ENCODE results near the gene DCLK2. TPM values are rescaled to one million over a fixed set of nuclear protein-coding genes. Genes with fewer than 3 reads are reported as not detected.
A peak's percentile ranks its signal among the peaks of the same experiment; 100 is the strongest.

Gene DCLK2
- polyA plus RNA-seq, 1 of the 3 experiments (the other 2 are of a cell fraction) = 10.1 TPM

DNA sequence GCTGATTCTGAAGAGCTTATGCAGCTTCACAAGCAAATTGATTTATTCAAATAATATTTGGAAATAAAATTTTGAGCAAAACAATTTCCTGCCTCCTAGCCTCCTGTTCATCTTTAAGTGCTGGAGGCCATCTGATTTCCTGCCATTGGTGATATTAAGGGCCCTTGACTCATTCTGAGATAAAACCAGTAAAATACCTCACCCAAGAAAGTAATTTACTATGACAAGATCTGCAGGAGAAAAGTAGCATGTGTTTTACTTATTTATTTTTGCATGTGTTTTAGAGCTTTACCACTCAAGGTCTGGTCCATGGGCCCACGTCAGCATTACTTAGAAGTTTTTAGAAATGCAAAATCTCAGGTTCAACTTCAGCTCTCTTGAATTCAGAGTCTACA lies 67.7 kb downstream of the DCLK2 start (continued):
- TF ChIP-seq, protein P1, sequence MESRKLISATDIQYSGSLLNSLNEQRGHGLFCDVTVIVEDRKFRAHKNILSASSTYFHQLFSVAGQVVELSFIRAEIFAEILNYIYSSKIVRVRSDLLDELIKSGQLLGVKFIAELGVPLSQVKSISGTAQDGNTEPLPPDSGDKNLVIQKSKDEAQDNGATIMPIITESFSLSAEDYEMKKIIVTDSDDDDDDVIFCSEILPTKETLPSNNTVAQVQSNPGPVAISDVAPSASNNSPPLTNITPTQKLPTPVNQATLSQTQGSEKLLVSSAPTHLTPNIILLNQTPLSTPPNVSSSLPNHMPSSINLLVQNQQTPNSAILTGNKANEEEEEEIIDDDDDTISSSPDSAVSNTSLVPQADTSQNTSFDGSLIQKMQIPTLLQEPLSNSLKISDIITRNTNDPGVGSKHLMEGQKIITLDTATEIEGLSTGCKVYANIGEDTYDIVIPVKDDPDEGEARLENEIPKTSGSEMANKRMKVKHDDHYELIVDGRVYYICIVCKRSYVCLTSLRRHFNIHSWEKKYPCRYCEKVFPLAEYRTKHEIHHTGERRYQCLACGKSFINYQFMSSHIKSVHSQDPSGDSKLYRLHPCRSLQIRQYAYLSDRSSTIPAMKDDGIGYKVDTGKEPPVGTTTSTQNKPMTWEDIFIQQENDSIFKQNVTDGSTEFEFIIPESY (IDR thresholded peaks at IDR 0.05; ENCODE audit: borderline replicate concordance, low read depth) = 0 out of 2 replicates have a peak, but pooled peaks have one; percentile 62
- TF ChIP-seq RAD21 (IDR thresholded peaks at IDR 0.05; ENCODE audit: low read length) (no peak), FOXJ3 (CRISPR knock-in tag; IDR thresholded peaks at IDR 0.05) (no peak), EP300 (IDR thresholded peaks at IDR 0.05; ENCODE audit: borderline replicate concordance in 1 of 2, low read depth in 1 of 2, low read length in 1 of 2) (peak; percentile 23 to 83; a peak in 3 of 4 replicates), GATA2 (CRISPR knock-in tag; IDR thresholded peaks at IDR 0.05) (no peak), RCOR1 (IDR thresholded peaks at IDR 0.05; ENCODE audit: low read length) (no peak), NRF1 (IDR thresholded peaks at IDR 0.05; ENCODE audit: low read depth, low read length) (no peak), FOSL2 (IDR thresholded peaks at IDR 0.05; ENCODE audit: borderline replicate concordance, low read depth) (peak; percentile 61; the same call in 1 of the 2 replicates), NFIC (IDR thresholded peaks at IDR 0.05; ENCODE audit: borderline replicate concordance) (peak; percentile 68; the same call in 1 of the 2 replicates), TCF12 (IDR thresholded peaks at IDR 0.05) (peak; percentile 91)

DNA sequence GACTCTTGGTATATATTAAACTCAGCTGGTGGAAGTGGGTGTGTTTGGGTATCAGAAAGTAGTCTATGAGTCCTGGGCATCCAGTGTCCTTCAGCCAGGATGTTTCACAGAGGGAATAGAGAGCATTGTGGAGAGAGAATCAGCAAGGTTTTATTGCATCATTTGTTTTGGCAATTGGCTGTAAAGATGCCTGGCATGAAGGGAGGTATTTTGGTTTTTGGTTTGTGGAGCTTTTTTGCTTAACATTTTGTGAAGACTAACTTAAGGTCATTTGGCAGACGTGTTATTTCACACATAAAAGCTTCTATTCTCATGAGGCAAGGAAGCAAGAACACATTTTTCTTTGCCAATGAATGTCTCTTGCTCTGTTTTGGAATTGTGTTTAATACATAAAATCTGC lies 71.1 kb downstream of the DCLK2 start:
- H3K27ac ChIP-seq (ENCODE audit: low read depth in 2 of 2, low read length in 1 of 2) = peak overlapping the region in 1 of 2 experiments; percentile 0; a peak in 1 of 4 replicates
- H3K79me2 ChIP-seq (ENCODE audit: insufficient read depth) = peaks cover 85% of the 10 kb centered on the region
- peaks cover 10 to 28% of the 10 kb centered on the region in 2 experiments for H3K4me1 ChIP-seq (ENCODE audit: control insufficient read depth in 1 of 2, insufficient read depth in 2 of 2, low read depth in 1 of 2, low read length in 1 of 2)
- peaks cover 0 to under 1% of the 10 kb centered on the region in 2 experiments for H3K36me3 ChIP-seq (replicated peaks in 1 of 2; ENCODE audit: control insufficient read depth in 1 of 2, insufficient read depth in 2 of 2, low read length in 1 of 2)
- CTCF ChIA-PET = interaction anchor here (1.2 kb wide), 1 partner anchor 69 kb away, joined by 3 read pairs; no protein-coding TSS in a partner anchor
- 71% methylated on average over 1 of the region's 1 CpG for whole genome bisulfite sequencing (ENCODE audit: low lambda C conversion rate)
- no peaks in the 10 kb centered on the region for H3K9me3 ChIP-seq
- no peak for DNase-seq
- no peaks in the 10 kb centered on the region for H3K9me2 ChIP-seq
- H3K27me3 ChIP-seq (ENCODE audit: insufficient read depth) = no peaks in the 10 kb centered on the region
- H3K4me3 ChIP-seq (ENCODE audit: low read depth in 2 of 2, low read length in 1 of 2) = no peak overlapping the region
- H3K9ac ChIP-seq = no peak overlapping the region
- POLR2A ChIA-PET = no interaction called here
- H2AFZ ChIP-seq (ENCODE audit: low read depth) = no peak overlapping the region
- H3K4me2 ChIP-seq = no peak overlapping the region
- no peaks in the 10 kb centered on the region for H4K20me1 ChIP-seq (ENCODE audit: insufficient read depth)
- peaks cover 22% of the 10 kb centered on the region for H3F3A ChIP-seq (replicated peaks; ENCODE audit: insufficient read depth)
- TF ChIP-seq, protein P2, sequence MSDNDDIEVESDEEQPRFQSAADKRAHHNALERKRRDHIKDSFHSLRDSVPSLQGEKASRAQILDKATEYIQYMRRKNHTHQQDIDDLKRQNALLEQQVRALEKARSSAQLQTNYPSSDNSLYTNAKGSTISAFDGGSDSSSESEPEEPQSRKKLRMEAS (IDR thresholded peaks at IDR 0.05; ENCODE audit: low read depth) = no peak
- TF ChIP-seq YY1 (IDR thresholded peaks at IDR 0.05; ENCODE audit: low read depth) (no peak), MEF2A (IDR thresholded peaks at IDR 0.05; ENCODE audit: borderline replicate concordance, low read depth) (no peak), RFX5 (IDR thresholded peaks at IDR 0.05; ENCODE audit: low read length) (no peak), EZH2phosphoT487 (IDR thresholded peaks at IDR 0.05; ENCODE audit: borderline replicate concordance, low read depth) (no peak), TEAD4 (IDR thresholded peaks at IDR 0.05; ENCODE audit: borderline replicate concordance, insufficient read depth) (no peak), EP300 (IDR thresholded peaks at IDR 0.05; ENCODE audit: borderline replicate concordance in 1 of 2, low read depth in 1 of 2, low read length in 1 of 2) (no peak), ELF1 (IDR thresholded peaks at IDR 0.05) (no peak), GATA2 (CRISPR knock-in tag; IDR thresholded peaks at IDR 0.05) (no peak), TAF1 (IDR thresholded peaks at IDR 0.05; ENCODE audit: borderline replicate concordance, low read depth, low read length) (no peak), POLR2AphosphoS5 (IDR thresholded peaks at IDR 0.05; ENCODE audit: low read depth, low read length) (no peak), TCF12 (IDR thresholded peaks at IDR 0.05) (no peak), FOXJ3 (CRISPR knock-in tag; IDR thresholded peaks at IDR 0.05) (no peak)
- TF ChIP-seq, protein P1 (IDR thresholded peaks at IDR 0.05; ENCODE audit: borderline replicate concordance, low read depth) = no peak
- TF ChIP-seq, protein P3, sequence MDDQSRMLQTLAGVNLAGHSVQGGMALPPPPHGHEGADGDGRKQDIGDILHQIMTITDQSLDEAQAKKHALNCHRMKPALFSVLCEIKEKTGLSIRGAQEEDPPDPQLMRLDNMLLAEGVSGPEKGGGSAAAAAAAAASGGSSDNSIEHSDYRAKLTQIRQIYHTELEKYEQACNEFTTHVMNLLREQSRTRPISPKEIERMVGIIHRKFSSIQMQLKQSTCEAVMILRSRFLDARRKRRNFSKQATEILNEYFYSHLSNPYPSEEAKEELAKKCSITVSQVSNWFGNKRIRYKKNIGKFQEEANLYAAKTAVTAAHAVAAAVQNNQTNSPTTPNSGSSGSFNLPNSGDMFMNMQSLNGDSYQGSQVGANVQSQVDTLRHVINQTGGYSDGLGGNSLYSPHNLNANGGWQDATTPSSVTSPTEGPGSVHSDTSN (IDR thresholded peaks at IDR 0.05) = no peak
- TF ChIP-seq, protein P4, sequence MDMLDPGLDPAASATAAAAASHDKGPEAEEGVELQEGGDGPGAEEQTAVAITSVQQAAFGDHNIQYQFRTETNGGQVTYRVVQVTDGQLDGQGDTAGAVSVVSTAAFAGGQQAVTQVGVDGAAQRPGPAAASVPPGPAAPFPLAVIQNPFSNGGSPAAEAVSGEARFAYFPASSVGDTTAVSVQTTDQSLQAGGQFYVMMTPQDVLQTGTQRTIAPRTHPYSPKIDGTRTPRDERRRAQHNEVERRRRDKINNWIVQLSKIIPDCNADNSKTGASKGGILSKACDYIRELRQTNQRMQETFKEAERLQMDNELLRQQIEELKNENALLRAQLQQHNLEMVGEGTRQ (IDR thresholded peaks at IDR 0.05; ENCODE audit: borderline replicate concordance, low read depth, low read length) = no peak
- TF ChIP-seq, protein P5, sequence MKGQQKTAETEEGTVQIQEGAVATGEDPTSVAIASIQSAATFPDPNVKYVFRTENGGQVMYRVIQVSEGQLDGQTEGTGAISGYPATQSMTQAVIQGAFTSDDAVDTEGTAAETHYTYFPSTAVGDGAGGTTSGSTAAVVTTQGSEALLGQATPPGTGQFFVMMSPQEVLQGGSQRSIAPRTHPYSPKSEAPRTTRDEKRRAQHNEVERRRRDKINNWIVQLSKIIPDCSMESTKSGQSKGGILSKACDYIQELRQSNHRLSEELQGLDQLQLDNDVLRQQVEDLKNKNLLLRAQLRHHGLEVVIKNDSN (IDR thresholded peaks at IDR 0.05; ENCODE audit: borderline replicate concordance, low read depth) = no peak
- TF ChIP-seq, protein P6, sequence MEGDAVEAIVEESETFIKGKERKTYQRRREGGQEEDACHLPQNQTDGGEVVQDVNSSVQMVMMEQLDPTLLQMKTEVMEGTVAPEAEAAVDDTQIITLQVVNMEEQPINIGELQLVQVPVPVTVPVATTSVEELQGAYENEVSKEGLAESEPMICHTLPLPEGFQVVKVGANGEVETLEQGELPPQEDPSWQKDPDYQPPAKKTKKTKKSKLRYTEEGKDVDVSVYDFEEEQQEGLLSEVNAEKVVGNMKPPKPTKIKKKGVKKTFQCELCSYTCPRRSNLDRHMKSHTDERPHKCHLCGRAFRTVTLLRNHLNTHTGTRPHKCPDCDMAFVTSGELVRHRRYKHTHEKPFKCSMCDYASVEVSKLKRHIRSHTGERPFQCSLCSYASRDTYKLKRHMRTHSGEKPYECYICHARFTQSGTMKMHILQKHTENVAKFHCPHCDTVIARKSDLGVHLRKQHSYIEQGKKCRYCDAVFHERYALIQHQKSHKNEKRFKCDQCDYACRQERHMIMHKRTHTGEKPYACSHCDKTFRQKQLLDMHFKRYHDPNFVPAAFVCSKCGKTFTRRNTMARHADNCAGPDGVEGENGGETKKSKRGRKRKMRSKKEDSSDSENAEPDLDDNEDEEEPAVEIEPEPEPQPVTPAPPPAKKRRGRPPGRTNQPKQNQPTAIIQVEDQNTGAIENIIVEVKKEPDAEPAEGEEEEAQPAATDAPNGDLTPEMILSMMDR (IDR thresholded peaks at IDR 0.05) = no peak

Data from SK-N-SH (cell line).